ENCODE measurements around the gene DNAJA3.

DNA sequence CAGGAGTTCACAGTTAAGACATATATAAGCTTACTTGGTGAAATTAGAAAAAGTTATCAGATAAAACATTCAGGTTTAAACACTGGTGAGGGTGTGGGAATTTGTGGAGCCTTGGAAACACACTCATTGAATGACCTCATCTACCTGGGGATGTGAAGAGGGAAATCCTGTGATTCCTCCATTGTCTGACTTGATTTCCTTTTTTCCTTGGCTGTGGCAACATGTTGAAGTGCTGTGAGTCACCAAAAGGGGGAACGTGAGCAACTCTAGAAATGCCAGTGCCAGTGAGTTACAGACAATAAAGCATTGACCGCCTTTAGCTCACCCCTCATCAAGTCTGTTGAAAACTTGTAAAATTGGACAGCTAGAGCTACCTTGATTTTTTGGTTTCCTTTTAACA, 52.3 kb downstream of the DNAJA3 start:
- TF ChIP-seq CTCF (IDR thresholded peaks at IDR 0.05) = no peak
- TF ChIP-seq POLR2A (IDR thresholded peaks at IDR 0.05) = no peak
